C4-2B (cell line): ENCODE results near the gene CENPX.

ENCODE experiments used
- ZFX ChIP-seq: fragments of 450-650 bp; IDR thresholded peaks from 2 replicates; pipeline ENCODE4 v1.6.1; 2017
- TF ChIP-seq, protein P1 (sequence below): fragments of 450-650 bp; conservative IDR thresholded peaks from 2 replicates; pipeline ENCODE4 v1.5.1; 2017; ENCODE audit warnings: mild to moderate bottlenecking

- TF ChIP-seq, protein P1, sequence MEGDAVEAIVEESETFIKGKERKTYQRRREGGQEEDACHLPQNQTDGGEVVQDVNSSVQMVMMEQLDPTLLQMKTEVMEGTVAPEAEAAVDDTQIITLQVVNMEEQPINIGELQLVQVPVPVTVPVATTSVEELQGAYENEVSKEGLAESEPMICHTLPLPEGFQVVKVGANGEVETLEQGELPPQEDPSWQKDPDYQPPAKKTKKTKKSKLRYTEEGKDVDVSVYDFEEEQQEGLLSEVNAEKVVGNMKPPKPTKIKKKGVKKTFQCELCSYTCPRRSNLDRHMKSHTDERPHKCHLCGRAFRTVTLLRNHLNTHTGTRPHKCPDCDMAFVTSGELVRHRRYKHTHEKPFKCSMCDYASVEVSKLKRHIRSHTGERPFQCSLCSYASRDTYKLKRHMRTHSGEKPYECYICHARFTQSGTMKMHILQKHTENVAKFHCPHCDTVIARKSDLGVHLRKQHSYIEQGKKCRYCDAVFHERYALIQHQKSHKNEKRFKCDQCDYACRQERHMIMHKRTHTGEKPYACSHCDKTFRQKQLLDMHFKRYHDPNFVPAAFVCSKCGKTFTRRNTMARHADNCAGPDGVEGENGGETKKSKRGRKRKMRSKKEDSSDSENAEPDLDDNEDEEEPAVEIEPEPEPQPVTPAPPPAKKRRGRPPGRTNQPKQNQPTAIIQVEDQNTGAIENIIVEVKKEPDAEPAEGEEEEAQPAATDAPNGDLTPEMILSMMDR, result no peak
- TF ChIP-seq ZFX, result no peak
Measured at GRCh38 chr17:82063424-82064415, 41.0 kb upstream of the CENPX start.
